Measurements from ENCODE around the gene PGBD4. TPM values are rescaled to one million over a fixed set of nuclear protein-coding genes. Genes with fewer than 3 reads are reported as not detected.
"Not testable (repeated sequence)": the region's sequence is repeated elsewhere in the genome, so short reads cannot be mapped to it uniquely, and the experiment has no call there.

The PGBD4 gene
- total RNA-seq, 1 experiment from 2014 or later = 1.4 TPM

DNA sequence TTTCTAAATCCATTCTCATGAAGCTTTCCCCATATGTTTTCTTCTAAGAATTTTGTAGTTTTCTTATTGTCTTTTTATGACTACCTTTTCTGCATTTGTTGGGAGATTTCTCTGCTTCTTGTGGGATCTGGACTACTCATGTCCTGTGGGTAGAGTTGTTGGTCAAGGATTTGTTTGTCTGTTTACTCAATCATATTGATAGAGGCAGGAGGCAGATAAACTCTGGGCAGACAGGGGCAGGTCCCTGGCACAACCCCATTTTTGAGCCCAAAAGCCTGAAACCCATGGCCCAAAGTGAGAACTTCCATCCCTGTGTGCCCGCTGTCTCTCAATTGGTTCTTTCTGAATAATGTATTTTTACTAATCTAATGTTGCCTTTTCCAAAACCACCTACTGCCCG is 12.3 kb downstream of the PGBD4 start:
- DNase-seq (ENCODE audit: low read depth) = no peak

DNA sequence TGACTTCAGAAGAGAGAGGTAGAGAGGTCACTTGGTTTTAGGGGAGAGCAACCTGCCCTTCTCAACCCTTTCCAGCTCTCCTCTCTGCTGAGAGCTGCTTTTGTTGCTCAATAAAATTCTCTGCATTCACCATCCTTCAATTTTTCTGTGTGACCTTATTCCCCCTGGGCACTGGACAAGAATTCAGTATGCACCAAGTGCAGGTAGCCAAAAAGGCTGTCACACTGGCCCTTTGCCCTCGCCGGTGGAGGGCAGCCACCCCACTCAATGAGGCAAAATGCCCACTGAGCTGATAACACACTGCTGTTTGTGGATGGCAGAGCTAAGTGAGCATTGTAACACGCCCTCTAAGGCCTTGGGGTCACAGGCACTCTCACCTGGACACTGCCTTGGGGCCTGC is 12.9 kb downstream of the PGBD4 start:
- DNase-seq (ENCODE audit: low read depth) = no peak

DNA sequence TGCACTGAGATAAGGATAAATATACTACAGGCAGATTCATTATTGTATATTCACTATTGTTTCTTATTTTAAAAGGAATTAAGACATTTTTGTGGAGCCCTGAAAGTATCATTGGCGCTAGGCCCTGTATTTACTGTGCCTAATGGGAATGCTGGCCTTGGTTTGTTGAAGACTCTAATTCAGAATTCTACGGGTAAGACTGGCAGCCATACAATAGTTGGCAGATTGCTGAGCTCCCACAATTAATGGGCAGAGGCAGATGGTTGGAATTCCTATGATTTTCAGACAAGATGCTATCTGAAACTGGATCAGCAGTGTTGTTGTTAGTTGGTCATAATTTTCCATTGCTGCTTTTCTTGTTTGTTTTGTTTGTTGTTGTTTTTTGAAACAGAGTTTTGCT is 14.7 kb downstream of the PGBD4 start:
- DNase-seq (ENCODE audit: low read depth) = no peak

DNA sequence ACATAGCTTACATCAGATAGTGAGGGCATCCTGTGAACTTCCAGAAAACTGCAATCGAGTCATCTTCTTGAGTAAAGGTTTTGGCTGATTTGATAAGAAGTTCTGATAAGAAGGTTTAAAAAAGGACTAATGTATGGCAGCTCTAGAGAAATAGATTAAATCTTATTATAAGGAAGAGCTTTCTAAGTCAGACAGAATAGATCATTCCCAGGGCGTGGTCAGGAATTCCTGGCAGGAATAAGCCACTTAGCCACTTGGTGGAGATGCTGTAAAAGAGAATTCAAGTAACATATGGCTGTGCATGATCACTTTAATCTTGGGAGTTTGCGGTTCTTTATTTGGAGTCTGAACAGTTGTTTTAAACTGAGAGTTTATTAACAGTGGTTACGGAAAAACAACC is 17.4 kb downstream of the PGBD4 start:
- peak; percentile 5 for DNase-seq (ENCODE audit: low read depth)

- not testable (repeated sequence) for DNase-seq (ENCODE audit: low read depth)
Observed at GRCh38 chr15:34120420-34120819, 18.5 kb downstream of the PGBD4 start.

DNA sequence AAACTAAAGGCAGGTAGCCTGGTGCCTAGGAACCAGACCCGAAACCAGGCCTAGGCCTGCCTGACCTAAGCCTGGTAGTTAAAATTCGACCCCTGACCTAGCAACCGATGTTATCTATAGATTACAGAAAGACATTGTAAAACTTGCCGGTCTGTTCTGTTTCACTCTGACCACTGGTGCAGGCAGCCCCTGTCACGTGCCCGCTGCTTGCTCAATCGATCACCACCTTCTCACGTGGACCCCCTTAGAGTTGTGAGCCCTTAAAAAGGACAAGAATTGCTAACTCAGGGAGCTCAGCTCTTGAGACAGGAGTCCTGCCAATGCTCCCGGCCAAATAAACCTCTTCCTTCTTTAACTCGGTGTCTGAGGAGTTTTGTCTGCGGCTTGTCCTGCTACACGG is 19.9 kb downstream of the PGBD4 start:
- DNase-seq (ENCODE audit: low read depth) = not testable (repeated sequence)

GRCh38 chr15:34122771-34123183 is 20.9 kb downstream of the PGBD4 start:
- DNase-seq (ENCODE audit: low read depth) = peak; percentile 74

GRCh38 chr15:34124651-34125050 is 22.8 kb downstream of the PGBD4 start:
- DNase-seq (ENCODE audit: low read depth) = no peak

GRCh38 chr15:34125945-34126344 is 24.1 kb downstream of the PGBD4 start:
- no peak for DNase-seq (ENCODE audit: low read depth)

DNA sequence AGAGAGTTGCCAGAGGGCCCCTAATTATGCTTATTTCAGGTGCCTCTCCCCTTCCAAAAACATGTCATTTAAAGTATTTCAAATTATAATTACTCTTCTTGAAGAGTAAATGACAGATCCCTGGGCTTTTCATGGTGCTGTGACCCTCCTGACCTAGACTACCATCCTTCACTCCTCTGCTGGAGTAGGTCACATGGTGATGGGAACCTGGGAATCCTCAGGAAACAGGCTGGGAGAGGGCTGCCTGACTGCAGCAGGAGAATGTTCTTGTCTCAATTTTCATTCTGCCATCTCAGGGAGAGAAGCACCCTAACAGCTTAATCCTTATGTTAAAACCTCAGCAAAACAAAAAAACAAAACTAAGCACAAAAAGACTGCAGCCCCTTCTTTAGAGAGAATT is 24.6 kb downstream of the PGBD4 start:
- DNase-seq (ENCODE audit: low read depth) = no peak

DNA sequence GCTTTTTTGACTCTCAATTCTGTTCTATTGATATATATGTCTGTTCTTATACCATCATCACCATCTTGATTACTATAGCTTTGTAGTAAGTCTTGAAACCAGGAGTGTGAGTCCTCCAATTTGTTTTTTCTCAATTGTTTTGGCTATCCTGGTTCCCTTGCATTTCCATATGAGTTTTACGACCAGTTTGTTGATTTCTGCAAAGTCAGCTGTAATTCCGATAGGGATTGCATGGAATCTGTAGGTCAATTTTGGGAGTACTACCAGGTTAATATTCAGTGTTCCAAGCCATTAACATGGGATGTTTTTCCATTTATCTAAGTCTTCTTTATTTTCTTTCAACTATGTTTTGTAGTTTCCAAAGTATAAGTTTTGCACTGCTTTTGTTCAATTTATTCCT is 27.0 kb downstream of the PGBD4 start:
- no peak for DNase-seq (ENCODE audit: low read depth)

GRCh38 chr15:34132881-34133280 is 31.0 kb downstream of the PGBD4 start:
- DNase-seq (ENCODE audit: low read depth) = no peak

DNA sequence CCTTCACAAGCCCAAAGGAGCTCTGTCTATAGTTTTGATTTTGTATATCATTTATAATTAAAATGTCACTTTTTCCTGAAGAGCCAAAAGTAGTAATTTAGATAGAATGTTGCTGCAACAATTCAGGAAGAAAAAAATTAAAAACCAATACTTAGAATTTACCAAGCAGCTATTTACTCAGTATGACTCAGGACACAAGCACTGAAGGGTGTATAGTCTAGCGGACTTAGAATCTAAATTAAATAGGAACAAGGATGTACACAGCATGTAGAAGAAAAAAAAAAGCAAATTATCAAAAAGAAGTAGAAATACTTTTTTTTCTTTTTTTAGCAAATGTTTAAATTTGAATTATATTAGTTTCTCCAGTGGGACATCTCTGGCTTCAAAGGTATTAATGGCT is 31.6 kb downstream of the PGBD4 start:
- DNase-seq (ENCODE audit: low read depth) = no peak

DNA sequence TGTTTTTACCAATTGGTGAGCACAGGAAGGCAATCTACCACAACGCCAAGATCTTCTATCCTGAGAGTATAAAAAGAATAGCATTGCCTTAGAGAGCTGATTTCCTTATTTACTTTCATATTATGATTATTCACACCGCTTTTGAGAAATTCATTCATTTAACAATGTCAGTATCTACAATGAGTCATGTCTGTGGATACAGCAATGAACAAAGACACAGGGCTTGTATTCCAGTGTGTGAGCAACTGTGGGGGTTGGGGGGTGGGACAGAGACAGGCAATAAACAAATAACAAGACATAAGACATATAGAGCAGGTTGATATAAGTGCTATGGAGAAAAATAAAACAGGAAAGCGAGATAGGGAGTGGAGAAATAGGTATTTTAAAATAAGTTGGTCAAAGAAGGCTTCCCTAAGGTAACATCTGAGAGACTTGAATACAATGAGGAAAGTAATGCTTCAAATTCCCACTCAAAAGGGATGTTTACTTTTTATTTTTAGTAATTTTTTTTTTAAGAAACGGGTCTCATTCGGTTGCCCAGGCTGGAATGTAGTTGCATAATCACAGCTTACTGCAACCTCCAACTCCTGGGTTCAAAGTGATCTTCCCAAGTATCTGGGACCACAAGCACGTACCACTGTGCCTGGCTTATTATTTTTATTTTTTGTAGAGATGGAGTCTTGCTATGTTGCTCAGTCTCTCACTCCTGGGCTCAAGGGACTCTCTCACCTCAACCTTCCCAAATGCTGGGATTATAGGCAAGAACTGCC is 45.7 kb downstream of the PGBD4 start:
- no peak for DNase-seq (ENCODE audit: low read depth)

DNA sequence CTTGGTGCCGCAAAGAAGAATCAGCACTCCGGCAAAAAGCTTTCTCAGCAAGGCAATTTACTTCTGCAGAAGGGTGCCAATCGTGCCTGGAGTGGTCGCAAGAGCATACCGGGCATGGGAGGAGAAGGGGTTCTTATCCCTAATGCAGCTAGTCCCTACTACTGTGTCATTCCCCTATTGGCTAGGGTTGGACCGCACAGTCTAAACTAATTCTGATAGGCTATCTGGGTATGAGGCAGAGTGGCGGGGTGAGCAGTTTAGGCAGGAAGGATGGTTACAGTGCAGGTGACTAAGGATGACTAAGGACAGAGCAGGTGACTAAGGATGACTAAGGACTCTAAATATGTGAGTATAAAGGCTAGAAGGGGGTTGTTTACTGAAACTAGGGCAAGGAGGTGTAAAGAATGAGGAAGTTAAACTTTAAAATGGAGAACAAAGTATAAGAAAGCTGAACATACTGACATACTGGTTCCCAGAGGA is 52.9 kb downstream of the PGBD4 start:
- DNase-seq (ENCODE audit: low read depth) = peak; percentile 23

DNA sequence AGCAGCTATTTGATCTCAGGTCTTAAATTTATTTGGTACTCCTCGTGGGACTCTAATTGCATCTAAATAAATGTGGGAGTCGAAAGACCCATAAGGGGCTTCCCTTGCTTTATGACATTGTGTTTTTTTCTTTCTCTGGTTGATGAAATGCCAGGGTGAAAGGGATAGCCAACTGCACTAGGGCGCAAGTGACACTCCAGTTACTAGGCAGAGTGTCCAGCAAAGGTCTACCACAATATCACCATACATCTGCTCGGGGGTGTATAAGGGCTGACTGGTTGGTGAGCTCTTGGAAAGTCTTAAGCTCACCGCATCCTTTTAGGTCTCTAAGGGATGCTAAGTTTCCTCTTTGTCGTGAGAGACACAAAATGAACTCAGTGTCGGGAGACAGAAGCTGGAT is 54.0 kb downstream of the PGBD4 start:
- no peak for DNase-seq (ENCODE audit: low read depth)

Other genes with a start within 250 kb of the PGBD4 start
- 0.36 TPM in 1 of 2 replicates, not detected in the other for gene CHRM5, start 133.6 kb upstream of the PGBD4 start, total RNA-seq (2014; rRNA removed; shearing (Covaris generic))
- 21.4 and 22.7 TPM in 2 replicates for gene AVEN, start 62.9 kb upstream of the PGBD4 start, total RNA-seq (2014; rRNA removed; shearing (Covaris generic))
- 22.2 and 27.9 TPM in 2 replicates for gene EMC7, start 221 bp upstream of the PGBD4 start, total RNA-seq (2014; rRNA removed; shearing (Covaris generic))
- gene KATNBL1, start 108.0 kb downstream of the PGBD4 start, total RNA-seq (2014; rRNA removed; shearing (Covaris generic)) = 47.8 and 54.4 TPM in 2 replicates
- 266 and 281 TPM in 2 replicates for gene EMC4, start 122.9 kb downstream of the PGBD4 start, total RNA-seq (2014; rRNA removed; shearing (Covaris generic))
- 2.4 and 4.3 TPM in 2 replicates for gene SLC12A6, start 235.7 kb downstream of the PGBD4 start, total RNA-seq (2014; rRNA removed; shearing (Covaris generic))
- gene NOP10, start 241.1 kb downstream of the PGBD4 start, total RNA-seq (2014; rRNA removed; shearing (Covaris generic)) = 241 and 246 TPM in 2 replicates
- gene NUTM1, start 241.2 kb downstream of the PGBD4 start, total RNA-seq (2014; rRNA removed; shearing (Covaris generic)) = not detected in 2 replicates